Measurements from ENCODE around the gene PKDREJ. TPM values are rescaled to one million over a fixed set of nuclear protein-coding genes. Genes with fewer than 3 reads are reported as not detected.

PKDREJ gene
- total RNA-seq, 4 donors from 2014 or later, result 0.11 to 0.19 TPM; not detected in 2

GRCh38 chr22:46239261-46240048 lies 23.7 kb downstream of the PKDREJ start:
- intact Hi-C loops (cut with DNase I), result no loop called here
- peak overlapping the region in 1 of 4 donors; percentile 53 for H3K27ac ChIP-seq
- no peak for DNase-seq

DNA sequence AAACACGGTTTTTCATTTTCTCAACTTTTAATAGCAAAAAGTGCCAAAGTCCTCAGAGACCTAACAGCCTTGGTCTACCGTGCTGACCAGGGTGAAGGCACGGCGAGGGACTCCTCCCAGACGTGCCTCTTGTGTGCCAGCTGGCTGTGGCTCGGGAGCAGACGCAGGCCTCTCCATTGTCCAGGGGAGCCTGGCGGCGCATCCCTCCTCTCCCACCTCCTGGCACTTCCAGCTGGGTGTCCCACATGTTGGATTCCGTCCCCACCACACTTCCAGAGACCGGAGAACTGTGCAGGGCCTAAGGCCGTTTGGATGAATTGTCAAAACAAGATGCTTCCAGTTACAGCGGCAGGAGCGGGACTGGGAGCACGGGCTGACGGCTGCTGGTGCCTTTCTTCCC lies 24.6 kb downstream of the PKDREJ start:
- no peaks in the 10 kb centered on the region for H3K4me1 ChIP-seq
- H3K4me3 ChIP-seq, result no peak overlapping the region
- DNase-seq, result no peak
- peak overlapping the region in 2 of 4 donors; percentile 49 to 53 for H3K27ac ChIP-seq
- no peaks in the 10 kb centered on the region for H3K27me3 ChIP-seq
- intact Hi-C loops (cut with DNase I), result no loop called here
- peaks cover 0 to 83% (median 0%) of the 10 kb centered on the region in 3 donors for H3K36me3 ChIP-seq
- 65 to 93% methylated on average over 7 to 12 of the region's 16 CpGs for WGBS, 2 donors
- H3K9me3 ChIP-seq, result no peaks in the 10 kb centered on the region
- TF ChIP-seq POLR2A (IDR thresholded peaks at IDR 0.05), result no peak
- TF ChIP-seq, protein P1, sequence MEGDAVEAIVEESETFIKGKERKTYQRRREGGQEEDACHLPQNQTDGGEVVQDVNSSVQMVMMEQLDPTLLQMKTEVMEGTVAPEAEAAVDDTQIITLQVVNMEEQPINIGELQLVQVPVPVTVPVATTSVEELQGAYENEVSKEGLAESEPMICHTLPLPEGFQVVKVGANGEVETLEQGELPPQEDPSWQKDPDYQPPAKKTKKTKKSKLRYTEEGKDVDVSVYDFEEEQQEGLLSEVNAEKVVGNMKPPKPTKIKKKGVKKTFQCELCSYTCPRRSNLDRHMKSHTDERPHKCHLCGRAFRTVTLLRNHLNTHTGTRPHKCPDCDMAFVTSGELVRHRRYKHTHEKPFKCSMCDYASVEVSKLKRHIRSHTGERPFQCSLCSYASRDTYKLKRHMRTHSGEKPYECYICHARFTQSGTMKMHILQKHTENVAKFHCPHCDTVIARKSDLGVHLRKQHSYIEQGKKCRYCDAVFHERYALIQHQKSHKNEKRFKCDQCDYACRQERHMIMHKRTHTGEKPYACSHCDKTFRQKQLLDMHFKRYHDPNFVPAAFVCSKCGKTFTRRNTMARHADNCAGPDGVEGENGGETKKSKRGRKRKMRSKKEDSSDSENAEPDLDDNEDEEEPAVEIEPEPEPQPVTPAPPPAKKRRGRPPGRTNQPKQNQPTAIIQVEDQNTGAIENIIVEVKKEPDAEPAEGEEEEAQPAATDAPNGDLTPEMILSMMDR (IDR thresholded peaks at IDR 0.05), result no peak

More at GRCh38 chr22:46239261-46240048, 23.7 kb downstream of the PKDREJ start:
- peaks cover 0 to 90% (median 4%) of the 10 kb centered on the region in 3 donors for H3K36me3 ChIP-seq
- H3K9me3 ChIP-seq, result no peaks in the 10 kb centered on the region
- H3K4me3 ChIP-seq, result no peak overlapping the region
- TF ChIP-seq POLR2A (IDR thresholded peaks at IDR 0.05), result no peak
- TF ChIP-seq, protein P1 (IDR thresholded peaks at IDR 0.05), result peak in 1 of 6 experiments; percentile 4
- H3K27me3 ChIP-seq, result no peaks in the 10 kb centered on the region
- 81 to 86% methylated on average over 10 to 11 of the region's 20 CpGs for WGBS, 2 donors
- no peaks in the 10 kb centered on the region for H3K4me1 ChIP-seq

DNA sequence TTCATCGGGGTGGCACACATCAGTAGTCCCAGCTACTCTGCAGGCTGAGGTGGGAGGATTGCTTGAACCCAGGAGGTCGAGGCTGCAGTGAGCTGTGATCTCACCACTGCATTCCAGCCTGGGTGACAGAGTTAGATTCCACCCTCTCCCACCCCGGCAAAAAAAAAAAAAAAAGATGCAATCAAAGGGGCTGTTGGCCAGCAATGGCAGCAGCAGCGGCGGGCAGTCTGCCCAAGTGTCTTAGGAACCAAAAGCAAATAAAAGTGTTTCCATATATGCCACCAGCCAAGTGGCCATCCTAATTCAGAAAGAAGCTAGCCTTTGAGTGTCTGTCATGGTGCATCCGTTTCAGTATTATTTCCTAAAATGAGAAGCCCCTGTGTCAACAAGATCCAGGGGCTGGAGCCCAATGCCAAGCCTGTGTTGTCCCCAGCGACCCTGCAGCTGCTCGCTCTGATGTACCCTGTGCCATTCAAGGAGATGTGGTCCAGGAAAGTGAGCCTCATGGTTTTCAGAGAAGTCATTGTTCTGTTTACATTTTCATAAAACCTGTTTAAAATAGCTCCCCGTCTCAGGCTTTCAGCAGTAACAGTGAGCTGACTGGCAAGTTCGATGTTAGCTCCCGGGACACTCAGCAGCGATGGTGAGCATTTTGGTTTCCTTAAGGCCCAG lies 25.6 kb downstream of the PKDREJ start:
- 74 to 78% methylated on average over 9 to 11 of the region's 12 CpGs for WGBS, 2 donors
- H3K36me3 ChIP-seq, result peaks cover 0 to 82% (median 0%) of the 10 kb centered on the region in 3 donors
- H3K27ac ChIP-seq, result peak overlapping the region in 2 of 4 donors; percentile 49 to 53
- no peak for TF ChIP-seq POLR2A (IDR thresholded peaks at IDR 0.05)
- TF ChIP-seq, protein P1 (IDR thresholded peaks at IDR 0.05), result no peak
- intact Hi-C loops (cut with DNase I), result no loop called here
- no peak for DNase-seq
- H3K4me3 ChIP-seq, result no peak overlapping the region
- H3K4me1 ChIP-seq, result peaks cover 0 to 5% (median 0%) of the 10 kb centered on the region in 3 donors
- H3K27me3 ChIP-seq, result no peaks in the 10 kb centered on the region
- no peaks in the 10 kb centered on the region for H3K9me3 ChIP-seq

- peaks cover 0 to 5% (median 0%) of the 10 kb centered on the region in 3 donors for H3K4me1 ChIP-seq
- no peak overlapping the region for H3K27ac ChIP-seq
- H3K4me3 ChIP-seq, result no peak overlapping the region
- TF ChIP-seq POLR2A (IDR thresholded peaks at IDR 0.05), result no peak
- TF ChIP-seq, protein P1 (IDR thresholded peaks at IDR 0.05), result no peak
- peaks cover 0 to 79% (median 0%) of the 10 kb centered on the region in 3 donors for H3K36me3 ChIP-seq
- WGBS, 2 donors, result 92 to 93% methylated on average over 12 of the region's 12 CpGs
- intact Hi-C loops (cut with DNase I), result no loop called here
- no peaks in the 10 kb centered on the region for H3K9me3 ChIP-seq
- no peaks in the 10 kb centered on the region for H3K27me3 ChIP-seq
- no peak for DNase-seq
Measured at GRCh38 chr22:46234969-46235368, 28.2 kb downstream of the PKDREJ start.

GRCh38 chr22:46233231-46233630 lies 29.9 kb downstream of the PKDREJ start:
- intact Hi-C loops (cut with DNase I), result no loop called here
- Histone ChIP-seq H3K27ac (no peak overlapping the region), H3K4me3 (no peak overlapping the region), H3K36me3 (peaks cover 0 to 62% (median 0%) of the 10 kb centered on the region in 3 donors), H3K27me3 (no peaks in the 10 kb centered on the region), H3K9me3 (no peaks in the 10 kb centered on the region), H3K4me1 (peaks cover 0 to 5% (median 0%) of the 10 kb centered on the region in 3 donors)
- 43 to 54% methylated on average over 5 to 9 of the region's 9 CpGs for WGBS, 2 donors
- no peak for DNase-seq
- TF ChIP-seq POLR2A (IDR thresholded peaks at IDR 0.05), result no peak
- TF ChIP-seq, protein P1 (IDR thresholded peaks at IDR 0.05), result no peak
